Testis (tissue), 3 donors: Measurements from ENCODE around the gene EFNA1. TPM values are rescaled to one million over a fixed set of nuclear protein-coding genes. Genes with fewer than 3 reads are reported as not detected.
A peak's percentile ranks its signal among the peaks of the same experiment; 100 is the strongest.

Experiments used
- DNase-seq: peaks from one replicate; pipeline ENCODE4 v3.0.0-alpha.2; 2019
- H3K27ac ChIP-seq, 2 donors: fragments of 200-600 bp; sonication (generic); one replicate each; pipeline ENCODE4 v1.5.1; 2019
- H3K27me3 ChIP-seq: fragments of 200-600 bp; sonication (generic); one replicate; pipeline ENCODE4 v1.5.1; 2019
- H3K36me3 ChIP-seq: fragments of 200-600 bp; sonication (generic); one replicate; pipeline ENCODE4 v1.5.1; 2017; ENCODE audit warnings: low read depth; ENCODE audit errors: missing control alignments
- H3K4me1 ChIP-seq: fragments of 200-600 bp; sonication (generic); one replicate; pipeline ENCODE4 v1.5.1; 2019
- H3K4me3 ChIP-seq, 2 donors: fragments of 200-600 bp; sonication (generic); one replicate each; pipeline ENCODE4 v1.5.1; 2017 to 2019
- H3K9me3 ChIP-seq: fragments of 200-600 bp; sonication (generic); one replicate; pipeline ENCODE4 v1.5.1; 2017
- CTCF ChIP-seq, 3 experiments: fragments of 450-650 bp in 2 of 3; fragments of 200-600 bp in 1 of 3; sonication (generic) in 1 of 3; IDR thresholded peaks; one replicate each; pipeline ENCODE4 v1.5.1; 2016 to 2019; ENCODE audit warnings: antibody characterized with exemption in 3 of 3, mild to moderate bottlenecking in 2 of 3, moderate library complexity in 1 of 3
- POLR2A ChIP-seq: fragments of 450-650 bp; IDR thresholded peaks from one replicate; pipeline ENCODE4 v1.6.1; 2017; ENCODE audit warnings: antibody characterized with exemption, mild to moderate bottlenecking, moderate library complexity
- WGBS, 2 donors: methylation state at CpG; one replicate each; pipeline ENCODE4 v1.1.5; 2018; 5-methylcytosine and 5-hydroxymethylcytosine counted together
- intact Hi-C: fragments of 100-400 bp; cut with DNase I; formaldehyde crosslinking; loops from one replicate; pipeline ENCODE4 v1.15.1; 2023; ENCODE audit warnings: low total_unique reads
- polyA plus RNA-seq: library from polyadenylated mRNA; stranded (reverse); fragments of 350-450 nt; fragmentation: Illumina TruSeq; extraction: RNeasy Lipid Tissue Mini Kit (QIAGEN cat#74804); gene quantifications from one replicate; pipeline ENCODE4 v1.2.3, GENCODE V29; 2014; ENCODE audit warnings: low read depth, low replicate concordance; ENCODE audit not compliant: insufficient read depth
- total RNA-seq, 2 donors: library from RNA; depleted of rRNA; stranded (reverse); fragments of >200 nt; gene quantifications; one replicate each; pipeline ENCODE4 v1.2.3, GENCODE V29; 2016

The EFNA1 gene
- total and polyA plus RNA-seq, 3 donors from 2014 or later = 13.0 to 14.5 (median 13.1) TPM

- intact Hi-C loops = no loop called here
- Histone ChIP-seq H3K4me3 (no peak overlapping the region), H3K9me3 (no peaks in the 10 kb centered on the region), H3K36me3 (no peaks in the 10 kb centered on the region), H3K27ac (no peak overlapping the region), H3K4me1 (peaks cover 54% of the 10 kb centered on the region), H3K27me3 (no peaks in the 10 kb centered on the region)
- WGBS, 2 donors = 31 to 62% methylated on average over 3 to 6 of the region's 6 CpGs
- no peak for TF ChIP-seq CTCF (IDR thresholded peaks at IDR 0.05)
- TF ChIP-seq POLR2A = no peak
- DNase-seq = no peak
Observed at GRCh38 chr1:155083052-155083541, 44.6 kb upstream of the EFNA1 start.

GRCh38 chr1:155083865-155084721 is 43.6 kb upstream of the EFNA1 start:
- no peaks in the 10 kb centered on the region for H3K27me3 ChIP-seq
- peak overlapping the region; percentile 69 to 71 for H3K4me3 ChIP-seq
- peaks cover 47% of the 10 kb centered on the region for H3K4me1 ChIP-seq
- intact Hi-C loops = no loop called here
- TF ChIP-seq POLR2A (no peak), CTCF (IDR thresholded peaks at IDR 0.05) (no peak)
- DNase-seq = peak; percentile 58
- H3K9me3 ChIP-seq = no peaks in the 10 kb centered on the region
- no peaks in the 10 kb centered on the region for H3K36me3 ChIP-seq
- peak overlapping the region in 1 of 2 donors; percentile 83 for H3K27ac ChIP-seq
- WGBS, 2 donors = 23 to 30% methylated on average over 14 to 21 of the region's 21 CpGs

GRCh38 chr1:155084722-155085503 is 42.8 kb upstream of the EFNA1 start:
- no peaks in the 10 kb centered on the region for H3K9me3 ChIP-seq
- H3K4me1 ChIP-seq = peaks cover 38% of the 10 kb centered on the region
- H3K27ac ChIP-seq = peak overlapping the region; percentile 83 to 94
- intact Hi-C loops = no loop called here
- WGBS, 2 donors = 0% methylated on average over 18 to 67 of the region's 67 CpGs
- no peaks in the 10 kb centered on the region for H3K27me3 ChIP-seq
- DNase-seq = peak; percentile 98
- TF ChIP-seq CTCF (IDR thresholded peaks at IDR 0.05) (peak; percentile 88 to 97 (median 96)), POLR2A (no peak)
- H3K4me3 ChIP-seq = peak overlapping the region; percentile 69 to 71
- H3K36me3 ChIP-seq = no peaks in the 10 kb centered on the region

GRCh38 chr1:155085504-155086127 is 42.1 kb upstream of the EFNA1 start:
- no peak for TF ChIP-seq POLR2A
- no peak for TF ChIP-seq CTCF (IDR thresholded peaks at IDR 0.05)
- no peaks in the 10 kb centered on the region for H3K36me3 ChIP-seq
- H3K4me1 ChIP-seq = peaks cover 31% of the 10 kb centered on the region
- intact Hi-C loops = no loop called here
- no peaks in the 10 kb centered on the region for H3K27me3 ChIP-seq
- peak; percentile 56 for DNase-seq
- peak overlapping the region; percentile 83 to 94 for H3K27ac ChIP-seq
- H3K4me3 ChIP-seq = peak overlapping the region; percentile 69 to 71
- no peaks in the 10 kb centered on the region for H3K9me3 ChIP-seq
- WGBS, 2 donors = 0 to 1% methylated on average over 22 to 30 of the region's 32 CpGs
